Measurements from ENCODE around the gene PDE9A. TPM values are rescaled to one million over a fixed set of nuclear protein-coding genes. Genes with fewer than 3 reads are reported as not detected.

PDE9A gene
- polyA plus RNA-seq, 1 experiment: 0.09 TPM

- H3K36me3 ChIP-seq (ENCODE audit: control insufficient read depth, insufficient read depth, low read length): no peaks in the 10 kb centered on the region
- DNase-seq (ENCODE audit: low read depth): no peak
- H3K27me3 ChIP-seq (ENCODE audit: control insufficient read depth, insufficient read depth, low read length): peaks cover 1% of the 10 kb centered on the region
- H3K4me3 ChIP-seq (ENCODE audit: low read depth, low read length): no peak overlapping the region
- ChIA-PET POLR2A (no interaction called here), CTCF (no interaction called here)
- no peak for TF ChIP-seq CTCF (IDR thresholded peaks at IDR 0.05; ENCODE audit: insufficient read depth, low read depth, low read length)
Measured at GRCh38 chr21:42744520-42745445, 91.4 kb downstream of the PDE9A start.

GRCh38 chr21:42745511-42746239 lies 92.3 kb downstream of the PDE9A start:
- ChIA-PET POLR2A (no interaction called here), CTCF (no interaction called here)
- no peak overlapping the region for H3K4me3 ChIP-seq (ENCODE audit: low read depth, low read length)
- TF ChIP-seq CTCF (IDR thresholded peaks at IDR 0.05; ENCODE audit: insufficient read depth, low read depth, low read length): no peak
- peaks cover 1% of the 10 kb centered on the region for H3K27me3 ChIP-seq (ENCODE audit: control insufficient read depth, insufficient read depth, low read length)
- no peaks in the 10 kb centered on the region for H3K36me3 ChIP-seq (ENCODE audit: control insufficient read depth, insufficient read depth, low read length)
- DNase-seq (ENCODE audit: low read depth): no peak

- no peak for TF ChIP-seq CTCF (IDR thresholded peaks at IDR 0.05; ENCODE audit: insufficient read depth, low read depth, low read length)
- POLR2A ChIA-PET: no interaction called here
- H3K4me3 ChIP-seq (ENCODE audit: low read depth, low read length): no peak overlapping the region
- H3K36me3 ChIP-seq (ENCODE audit: control insufficient read depth, insufficient read depth, low read length): no peaks in the 10 kb centered on the region
- CTCF ChIA-PET: no interaction called here
- no peak for DNase-seq (ENCODE audit: low read depth)
- H3K27me3 ChIP-seq (ENCODE audit: control insufficient read depth, insufficient read depth, low read length): peaks cover 1% of the 10 kb centered on the region
Measured at GRCh38 chr21:42746240-42746592, 92.8 kb downstream of the PDE9A start.

GRCh38 chr21:42746593-42747275 lies 93.3 kb downstream of the PDE9A start:
- POLR2A ChIA-PET: no interaction called here
- Histone ChIP-seq H3K36me3 (ENCODE audit: control insufficient read depth, insufficient read depth, low read length) (no peaks in the 10 kb centered on the region), H3K27me3 (ENCODE audit: control insufficient read depth, insufficient read depth, low read length) (peaks cover 1% of the 10 kb centered on the region), H3K4me3 (ENCODE audit: low read depth, low read length) (no peak overlapping the region)
- DNase-seq (ENCODE audit: low read depth): no peak
- no peak for TF ChIP-seq CTCF (IDR thresholded peaks at IDR 0.05; ENCODE audit: insufficient read depth, low read depth, low read length)
- CTCF ChIA-PET: no interaction called here

- DNase-seq (ENCODE audit: low read depth): no peak
- CTCF ChIA-PET: no interaction called here
Measured at GRCh38 chr21:42747276-42747701, 93.9 kb downstream of the PDE9A start.

More at GRCh38 chr21:42747276-42747701, 93.9 kb downstream of the PDE9A start:
- POLR2A ChIA-PET: no interaction called here
- peaks cover 1% of the 10 kb centered on the region for H3K27me3 ChIP-seq (ENCODE audit: control insufficient read depth, insufficient read depth, low read length)
- H3K4me3 ChIP-seq (ENCODE audit: low read depth, low read length): no peak overlapping the region
- H3K36me3 ChIP-seq (ENCODE audit: control insufficient read depth, insufficient read depth, low read length): no peaks in the 10 kb centered on the region
- no peak for TF ChIP-seq CTCF (IDR thresholded peaks at IDR 0.05; ENCODE audit: insufficient read depth, low read depth, low read length)
